Vagina (tissue), 2 donors: ENCODE results near the gene INPP5A. TPM values are rescaled to one million over a fixed set of nuclear protein-coding genes. Genes with fewer than 3 reads are reported as not detected.

Source experiments
- DNase-seq, 2 donors: peaks; one replicate each; pipeline ENCODE4 v3.0.0-alpha.2; 2017; ENCODE audit errors: extremely low spot score in 2 of 2
- H3K27ac ChIP-seq: fragments of 200-600 bp; sonication (generic); one replicate; pipeline ENCODE4 v1.5.1; 2019
- H3K27me3 ChIP-seq: fragments of 200-600 bp; sonication (generic); one replicate; pipeline ENCODE4 v1.5.1; 2019
- H3K36me3 ChIP-seq, 2 donors: fragments of 200-600 bp; sonication (generic); one replicate each; pipeline ENCODE4 v1.5.1; 2017 to 2019
- H3K4me1 ChIP-seq: fragments of 200-600 bp; sonication (generic); one replicate; pipeline ENCODE4 v1.5.1; 2019
- H3K4me3 ChIP-seq, 2 donors: fragments of 200-600 bp; sonication (generic); 1 replicate in 1 of 2; 2 replicates in 1 of 2; pipeline ENCODE4 v1.5.1; 2016 to 2019
- H3K9me3 ChIP-seq: fragments of 200-600 bp; sonication (generic); one replicate; pipeline ENCODE4 v1.5.1; 2019
- CTCF ChIP-seq, 3 experiments: fragments of 450-650 bp in 2 of 3; fragments of 200-600 bp in 1 of 3; sonication (generic) in 1 of 3; IDR thresholded peaks; one replicate each; pipeline ENCODE4 v1.5.1; 2017 to 2019; ENCODE audit warnings: antibody characterized with exemption in 3 of 3, mild to moderate bottlenecking in 2 of 3, moderate library complexity in 2 of 3
- POLR2A ChIP-seq, 2 donors: fragments of 450-650 bp; IDR thresholded peaks; one replicate each; pipeline ENCODE4 v1.6.1; 2017; ENCODE audit warnings: antibody characterized with exemption in 2 of 2, mild to moderate bottlenecking in 2 of 2, moderate library complexity in 2 of 2
- POLR2AphosphoS5 ChIP-seq, 2 donors: sonication (generic); formaldehyde crosslinking; IDR thresholded peaks; one replicate each; pipeline ENCODE4 v1.9.0; 2017; ENCODE audit warnings: antibody characterized with exemption in 2 of 2, mild to moderate bottlenecking in 2 of 2, low read depth in 1 of 2; ENCODE audit not compliant: insufficient read depth in 1 of 2
- intact Hi-C: fragments of 100-400 bp; cut with DNase I; formaldehyde crosslinking; loops from one replicate; pipeline ENCODE4 v1.15.1; 2023
- total RNA-seq: library from RNA; depleted of rRNA; stranded (reverse); fragments of >200 nt; gene quantifications from one replicate; pipeline ENCODE4 v1.2.3, GENCODE V29; 2016

Gene INPP5A
- total RNA-seq, 1 donor from 2014 or later, result 24.3 TPM

- TF ChIP-seq POLR2A (IDR thresholded peaks at IDR 0.05), result no peak
- TF ChIP-seq CTCF (IDR thresholded peaks at IDR 0.05), result no peak
- no peak for TF ChIP-seq POLR2AphosphoS5 (IDR thresholded peaks at IDR 0.05; ENCODE audit: insufficient read depth in 1 of 2, low read depth in 1 of 2)
- no peaks in the 10 kb centered on the region for H3K4me1 ChIP-seq
- no peak for DNase-seq
- intact Hi-C loops, result no loop called here
- no peaks in the 10 kb centered on the region for H3K36me3 ChIP-seq
- no peaks in the 10 kb centered on the region for H3K27me3 ChIP-seq
- no peaks in the 10 kb centered on the region for H3K9me3 ChIP-seq
- H3K4me3 ChIP-seq, result no peak overlapping the region
- H3K27ac ChIP-seq, result no peak overlapping the region
Measured at GRCh38 chr10:132802694-132803320, 265.2 kb downstream of the INPP5A start.

- Histone ChIP-seq H3K27ac (no peak overlapping the region), H3K4me3 (no peak overlapping the region), H3K27me3 (no peaks in the 10 kb centered on the region), H3K4me1 (no peaks in the 10 kb centered on the region), H3K9me3 (no peaks in the 10 kb centered on the region), H3K36me3 (no peaks in the 10 kb centered on the region)
- TF ChIP-seq POLR2AphosphoS5 (IDR thresholded peaks at IDR 0.05; ENCODE audit: insufficient read depth in 1 of 2, low read depth in 1 of 2) (no peak), CTCF (IDR thresholded peaks at IDR 0.05) (no peak), POLR2A (IDR thresholded peaks at IDR 0.05) (no peak)
- intact Hi-C loops, result no loop called here
- no peak for DNase-seq
Measured at GRCh38 chr10:132803416-132804210, 266.0 kb downstream of the INPP5A start.

- H3K27ac ChIP-seq, result no peak overlapping the region
- no peak overlapping the region for H3K4me3 ChIP-seq
- no peaks in the 10 kb centered on the region for H3K9me3 ChIP-seq
- no peak for DNase-seq
- TF ChIP-seq POLR2AphosphoS5 (IDR thresholded peaks at IDR 0.05; ENCODE audit: insufficient read depth in 1 of 2, low read depth in 1 of 2) (no peak), POLR2A (IDR thresholded peaks at IDR 0.05) (no peak), CTCF (IDR thresholded peaks at IDR 0.05) (no peak)
- H3K27me3 ChIP-seq, result no peaks in the 10 kb centered on the region
- intact Hi-C loops, result no loop called here
- H3K4me1 ChIP-seq, result no peaks in the 10 kb centered on the region
- H3K36me3 ChIP-seq, result no peaks in the 10 kb centered on the region
Measured at GRCh38 chr10:132804287-132804686, 266.7 kb downstream of the INPP5A start.

- H3K4me3 ChIP-seq, result no peak overlapping the region
- TF ChIP-seq CTCF (IDR thresholded peaks at IDR 0.05) (no peak), POLR2AphosphoS5 (IDR thresholded peaks at IDR 0.05; ENCODE audit: insufficient read depth in 1 of 2, low read depth in 1 of 2) (no peak)
- DNase-seq, result no peak
- H3K4me1 ChIP-seq, result no peaks in the 10 kb centered on the region
- no peak overlapping the region for H3K27ac ChIP-seq
- no peaks in the 10 kb centered on the region for H3K9me3 ChIP-seq
- intact Hi-C loops, result no loop called here
- no peaks in the 10 kb centered on the region for H3K27me3 ChIP-seq
- no peaks in the 10 kb centered on the region for H3K36me3 ChIP-seq
Measured at GRCh38 chr10:132804785-132805426, 267.3 kb downstream of the INPP5A start.
